Upper lobe of left lung (tissue), 6 donors: ENCODE results near the gene GPR87. TPM values are rescaled to one million over a fixed set of nuclear protein-coding genes. Genes with fewer than 3 reads are reported as not detected.
A peak's percentile ranks its signal among the peaks of the same experiment; 100 is the strongest.

ENCODE experiments used
- ATAC-seq, 2 donors: fragments of 200-7000 bp; cut with Tn5 transposase; one replicate each; pipeline ENCODE4 v1.9.1; 2022; ENCODE audit warnings: mild to moderate bottlenecking in 2 of 2, moderate library complexity in 2 of 2; ENCODE audit not compliant: low FRiP score in 2 of 2
- DNase-seq, 2 donors: peaks; one replicate each; pipeline ENCODE4 v3.0.0-alpha.2; 2019 to 2020
- H3K27ac ChIP-seq, 4 donors: fragments of 200-600 bp; sonication (generic); one replicate each; pipeline ENCODE4 v1.5.1; 2016 to 2019
- H3K27me3 ChIP-seq, 4 donors: fragments of 200-600 bp; sonication (generic); one replicate each; pipeline ENCODE4 v1.5.1; 2017 to 2019
- H3K36me3 ChIP-seq, 4 donors: fragments of 200-600 bp; sonication (generic); one replicate each; pipeline ENCODE4 v1.5.1; 2016 to 2019
- H3K4me1 ChIP-seq, 4 donors: fragments of 200-600 bp; sonication (generic); one replicate each; pipeline ENCODE4 v1.5.1; 2018 to 2019
- H3K4me3 ChIP-seq, 4 donors: fragments of 200-600 bp; sonication (generic); one replicate each; pipeline ENCODE4 v1.5.1; 2017 to 2019; ENCODE audit warnings: mild to moderate bottlenecking in 2 of 4, moderate library complexity in 1 of 4
- H3K9me3 ChIP-seq, 4 donors: fragments of 200-600 bp; sonication (generic); one replicate each; pipeline ENCODE4 v1.5.1; 2018 to 2019
- CTCF ChIP-seq, 6 experiments: fragments of 450-650 bp in 4 of 6; fragments of 200-600 bp in 2 of 6; sonication (generic) in 2 of 6; IDR thresholded peaks; one replicate each; pipeline ENCODE4 v1.5.1; 2016 to 2019; ENCODE audit warnings: antibody characterized with exemption in 6 of 6
- EP300 ChIP-seq, 4 donors: sonication (generic); formaldehyde crosslinking; IDR thresholded peaks; one replicate each; pipeline ENCODE4 v1.5.1; 2017; ENCODE audit warnings: antibody characterized with exemption in 4 of 4, control low read depth in 2 of 4
- POLR2A ChIP-seq, 4 donors: fragments of 450-650 bp; IDR thresholded peaks; one replicate each; pipeline ENCODE4 v1.5.1; 2016 to 2017; ENCODE audit warnings: antibody characterized with exemption in 4 of 4, mild to moderate bottlenecking in 2 of 4
- POLR2AphosphoS5 ChIP-seq, 2 donors: sonication (generic); formaldehyde crosslinking; IDR thresholded peaks; one replicate each; pipeline ENCODE4 v1.5.1; 2017; ENCODE audit warnings: antibody characterized with exemption in 2 of 2
- WGBS, 2 donors: methylation state at CpG; one replicate each; pipeline ENCODE4 v1.1.5; 2017 to 2018; 5-methylcytosine and 5-hydroxymethylcytosine counted together
- total RNA-seq, 6 donors: library from RNA; depleted of rRNA in 4 of 6; stranded (reverse); fragments of >200 nt in 4 of 6; gene quantifications; one replicate each; pipeline versions ENCODE4 v1.1.0 to v1.2.1, GENCODE V29; 2016 to 2021
- donor health status: DM: no; HTN: no; CAD: no; lungs with moderate emphysema.
- donor health status: DM: no; HTN: yes; CAD: no; lungs with severe emphysema.

Gene GPR87
- total RNA-seq, 6 donors from 2014 or later = 0.30 to 0.69 (median 0.34) TPM; not detected in 3

- H3K4me3 ChIP-seq = no peak overlapping the region
- H3K9me3 ChIP-seq = no peaks in the 10 kb centered on the region
- TF ChIP-seq POLR2AphosphoS5 (IDR thresholded peaks at IDR 0.05) (no peak), POLR2A (IDR thresholded peaks at IDR 0.05) (no peak)
- WGBS, 2 donors = 31 to 32% methylated on average over 5 of the region's 5 CpGs
- H3K4me1 ChIP-seq = peaks cover 0 to 7% (median 2%) of the 10 kb centered on the region in 4 donors
- H3K36me3 ChIP-seq = no peaks in the 10 kb centered on the region
- no peak overlapping the region for H3K27ac ChIP-seq
- ATAC-seq (peak in 1 of 2 donors; percentile 37), DNase-seq (peak in 1 of 2 donors; percentile 28)
- no peaks in the 10 kb centered on the region for H3K27me3 ChIP-seq
These were observed 32.6 kb downstream of the GPR87 start for GRCh38 chr3:151283907-151284461.

GRCh38 chr3:151283387-151283786, 33.2 kb downstream of the GPR87 start:
- Histone ChIP-seq H3K9me3 (no peaks in the 10 kb centered on the region), H3K4me3 (no peak overlapping the region), H3K4me1 (peaks cover 0 to 7% (median 2%) of the 10 kb centered on the region in 4 donors), H3K27ac (no peak overlapping the region), H3K27me3 (no peaks in the 10 kb centered on the region), H3K36me3 (no peaks in the 10 kb centered on the region)
- TF ChIP-seq EP300 (IDR thresholded peaks at IDR 0.05) = no peak
- TF ChIP-seq CTCF (IDR thresholded peaks at IDR 0.05) = no peak
- DNase-seq (no peak), ATAC-seq (no peak)
- WGBS, 2 donors = 60 to 71% methylated on average over 4 of the region's 4 CpGs

- Histone ChIP-seq H3K4me1 (peaks cover 0 to 7% (median 2%) of the 10 kb centered on the region in 4 donors), H3K9me3 (no peaks in the 10 kb centered on the region), H3K27me3 (no peaks in the 10 kb centered on the region), H3K27ac (no peak overlapping the region), H3K4me3 (no peak overlapping the region), H3K36me3 (no peaks in the 10 kb centered on the region)
- TF ChIP-seq POLR2A (IDR thresholded peaks at IDR 0.05) (no peak), CTCF (IDR thresholded peaks at IDR 0.05) (peak; percentile 29 to 76 (median 62))
- WGBS, 2 donors = 0 to 3% methylated on average over 1 of the region's 1 CpG
- ATAC-seq (peak; percentile 71 to 78), DNase-seq (no peak)
These were observed 33.7 kb downstream of the GPR87 start for GRCh38 chr3:151282921-151283320.

GRCh38 chr3:151281671-151282324, 34.8 kb downstream of the GPR87 start:
- 76 to 91% methylated on average over 9 of the region's 9 CpGs for WGBS, 2 donors
- Histone ChIP-seq H3K9me3 (no peaks in the 10 kb centered on the region), H3K36me3 (no peaks in the 10 kb centered on the region), H3K4me3 (no peak overlapping the region), H3K27ac (peak overlapping the region in 1 of 4 donors; percentile 8), H3K4me1 (peaks cover 0 to 7% (median 2%) of the 10 kb centered on the region in 4 donors), H3K27me3 (no peaks in the 10 kb centered on the region)
- ATAC-seq (no peak), DNase-seq (no peak)
- no peak for TF ChIP-seq POLR2AphosphoS5 (IDR thresholded peaks at IDR 0.05)
- no peak for TF ChIP-seq CTCF (IDR thresholded peaks at IDR 0.05)
- TF ChIP-seq EP300 (IDR thresholded peaks at IDR 0.05) = no peak
- no peak for TF ChIP-seq POLR2A (IDR thresholded peaks at IDR 0.05)

GRCh38 chr3:151278230-151278629, 38.4 kb downstream of the GPR87 start, which contains the start of gene P2RY14:
P2RY14 (minus strand) TSS chr3:151278542; CDS start chr3:151214316, 64,226 bp downstream.
- WGBS, 2 donors = 46 to 49% methylated on average over 4 of the region's 4 CpGs
- no peak for DNase-seq
- Histone ChIP-seq H3K9me3 (no peaks in the 10 kb centered on the region), H3K27ac (peak within 1 kb of the TSS in 1 of 4 donors; percentile 17), H3K4me1 (no peaks in the 10 kb centered on the region), H3K4me3 (no peak within 1 kb of the TSS), H3K36me3 (no peaks in the 10 kb centered on the region), H3K27me3 (no peaks in the 10 kb centered on the region)
- TF ChIP-seq POLR2A (IDR thresholded peaks at IDR 0.05) (no peak), POLR2AphosphoS5 (IDR thresholded peaks at IDR 0.05) (no peak), CTCF (IDR thresholded peaks at IDR 0.05) (no peak), EP300 (IDR thresholded peaks at IDR 0.05) (no peak)
- peak in 1 of 2 donors; percentile 78 for ATAC-seq
